ENCODE measurements around the gene PRKCH. TPM values are rescaled to one million over a fixed set of nuclear protein-coding genes. Genes with fewer than 3 reads are reported as not detected.

The PRKCH gene
- total and polyA plus RNA-seq, 9 of the 15 experiments (the other 6 are each of a cell fraction or from before 2014, with no cell fraction given), result 0.61 to 4.4 (median 4.0) TPM

DNA sequence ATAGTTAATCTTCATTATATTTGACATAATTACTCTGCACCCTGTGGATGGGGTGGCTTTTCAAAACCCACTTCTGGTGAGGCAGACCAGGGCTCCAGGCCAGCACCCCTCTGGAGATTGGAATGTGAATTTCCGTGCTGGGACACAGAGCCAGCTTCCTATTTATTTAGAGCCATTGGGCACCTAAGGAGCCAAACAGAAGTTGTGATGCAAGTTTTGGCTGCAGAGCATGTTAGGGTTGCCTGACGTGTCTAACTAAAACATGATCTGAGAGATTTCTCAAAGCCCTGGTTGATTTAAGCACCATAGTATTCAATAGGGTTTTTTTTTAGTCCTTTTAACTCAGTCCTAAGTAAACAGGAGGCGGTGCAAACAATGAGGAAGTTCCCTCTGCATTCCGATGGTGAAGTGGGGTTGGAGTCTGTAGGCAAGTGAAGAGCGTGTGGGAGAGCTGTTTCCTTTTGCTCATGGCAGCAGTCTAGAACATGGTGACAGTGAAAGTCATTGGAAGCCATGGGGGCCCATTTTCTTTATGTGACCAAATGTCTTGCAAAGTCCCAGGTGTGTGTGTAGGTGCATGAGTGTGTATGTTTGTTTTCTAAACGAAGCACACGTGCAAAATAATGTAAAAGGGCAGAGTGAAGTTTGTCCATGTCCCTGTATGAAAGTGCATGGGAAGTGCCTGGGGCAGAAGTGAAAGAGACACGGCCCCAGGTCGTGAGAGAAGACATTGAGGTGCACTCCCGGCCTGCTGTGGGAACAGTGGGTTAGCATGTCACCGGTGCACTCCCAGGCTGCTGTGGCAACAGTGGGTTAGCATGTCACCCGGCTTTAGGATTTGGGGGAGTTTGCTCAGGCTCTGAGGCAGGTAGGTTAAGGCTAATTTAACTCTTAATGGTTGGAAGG lies 117.7 kb downstream of the PRKCH start:
- TF ChIP-seq FOXA3 (CRISPR knock-in tag; conservative IDR thresholded peaks at IDR 0.05 in 1 of 2, IDR thresholded peaks at IDR 0.05 in 1 of 2), result peak in 1 of 2 experiments; percentile 69; a peak in 2 of 4 replicates
- TF ChIP-seq ZNF77 (CRISPR knock-in tag; IDR thresholded peaks at IDR 0.05), result no peak
- no peak for TF ChIP-seq SUPT5H (IDR thresholded peaks at IDR 0.05)
- TF ChIP-seq, protein P1, sequence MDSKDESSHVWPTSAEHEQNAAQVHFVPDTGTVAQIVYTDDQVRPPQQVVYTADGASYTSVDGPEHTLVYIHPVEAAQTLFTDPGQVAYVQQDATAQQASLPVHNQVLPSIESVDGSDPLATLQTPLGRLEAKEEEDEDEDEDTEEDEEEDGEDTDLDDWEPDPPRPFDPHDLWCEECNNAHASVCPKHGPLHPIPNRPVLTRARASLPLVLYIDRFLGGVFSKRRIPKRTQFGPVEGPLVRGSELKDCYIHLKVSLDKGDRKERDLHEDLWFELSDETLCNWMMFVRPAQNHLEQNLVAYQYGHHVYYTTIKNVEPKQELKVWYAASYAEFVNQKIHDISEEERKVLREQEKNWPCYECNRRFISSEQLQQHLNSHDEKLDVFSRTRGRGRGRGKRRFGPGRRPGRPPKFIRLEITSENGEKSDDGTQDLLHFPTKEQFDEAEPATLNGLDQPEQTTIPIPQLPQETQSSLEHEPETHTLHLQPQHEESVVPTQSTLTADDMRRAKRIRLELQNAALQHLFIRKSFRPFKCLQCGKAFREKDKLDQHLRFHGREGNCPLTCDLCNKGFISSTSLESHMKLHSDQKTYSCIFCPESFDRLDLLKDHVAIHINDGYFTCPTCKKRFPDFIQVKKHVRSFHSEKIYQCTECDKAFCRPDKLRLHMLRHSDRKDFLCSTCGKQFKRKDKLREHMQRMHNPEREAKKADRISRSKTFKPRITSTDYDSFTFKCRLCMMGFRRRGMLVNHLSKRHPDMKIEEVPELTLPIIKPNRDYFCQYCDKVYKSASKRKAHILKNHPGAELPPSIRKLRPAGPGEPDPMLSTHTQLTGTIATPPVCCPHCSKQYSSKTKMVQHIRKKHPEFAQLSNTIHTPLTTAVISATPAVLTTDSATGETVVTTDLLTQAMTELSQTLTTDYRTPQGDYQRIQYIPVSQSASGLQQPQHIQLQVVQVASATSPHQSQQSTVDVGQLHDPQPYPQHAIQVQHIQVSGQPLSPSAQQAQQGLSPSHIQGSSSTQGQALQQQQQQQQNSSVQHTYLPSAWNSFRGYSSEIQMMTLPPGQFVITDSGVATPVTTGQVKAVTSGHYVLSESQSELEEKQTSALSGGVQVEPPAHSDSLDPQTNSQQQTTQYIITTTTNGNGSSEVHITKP (IDR thresholded peaks at IDR 0.05; ENCODE audit: partially characterized antibody), result peak; percentile 53
- no peak for TF ChIP-seq KLF10 (CRISPR knock-in tag; IDR thresholded peaks at IDR 0.05)
- 12% methylated on average over 11 of the region's 12 CpGs for WGBS (ENCODE audit: insufficient coverage, low coverage, missing lambda C conversion rate)
- FAIRE-seq (no peak), DNase-seq (ENCODE audit: extremely low read depth in 1 of 4, low spot score in 3 of 4) (peak in 1 of 4 experiments; percentile 10), ATAC-seq (peak; percentile 70)
- in situ Hi-C loops (cut with MboI), result no loop called here
- peak overlapping the region; percentile 55 for H2AFZ ChIP-seq (ENCODE audit: low read depth, low read length)
- POLR2A ChIA-PET, result interaction anchor here (0.5 kb wide), 1 partner anchor 857 kb away, joined by 3 read pairs; no protein-coding TSS in a partner anchor
- 0 out of 4 replicates have a peak overlapping the region, but pooled peaks of 1 of the 2 experiments have one; percentile 36 for H3K9ac ChIP-seq (ENCODE audit: insufficient read depth in 1 of 2, low read depth in 2 of 2, low read length in 2 of 2)
- H3K4me2 ChIP-seq (ENCODE audit: insufficient read depth, low read length), result peak overlapping the region; percentile 44; the same call in 1 of the 2 replicates
- H3K4me3 ChIP-seq, result no peak overlapping the region
- H3K9me3 ChIP-seq (replicated peaks; ENCODE audit: control insufficient read depth, insufficient read depth, low read depth, low read length), result no peaks in the 10 kb centered on the region
- H3K79me2 ChIP-seq (ENCODE audit: control insufficient read depth, insufficient read depth, low read length), result no peaks in the 10 kb centered on the region
- no peaks in the 10 kb centered on the region for H4K20me1 ChIP-seq (replicated peaks; ENCODE audit: control insufficient read depth, insufficient read depth, low read length)
- no peaks in the 10 kb centered on the region for H3K27me3 ChIP-seq (ENCODE audit: control insufficient read depth in 2 of 2, insufficient read depth in 2 of 2, low read length in 2 of 2)
- intact Hi-C loops (cut with micrococcal nuclease), result no loop called here
- H3K9me1 ChIP-seq (ENCODE audit: control insufficient read depth, insufficient read depth, low read length), result no peaks in the 10 kb centered on the region
- BruUV-seq (replicated peaks), result no TSS peak
- H3K27ac ChIP-seq (ENCODE audit: extremely low read depth, low read depth, low read length), result no peak overlapping the region
- no peaks in the 10 kb centered on the region; a peak in 1 of 5 replicates for H3K4me1 ChIP-seq (replicated peaks in 1 of 2; ENCODE audit: control insufficient read depth in 2 of 2, insufficient read depth in 2 of 2, low read length in 2 of 2)
- CTCF ChIA-PET (ENCODE audit: low intra/inter-chr PET ratio), result no interaction called here
- no peaks in the 10 kb centered on the region for H3K36me3 ChIP-seq (ENCODE audit: control insufficient read depth, insufficient read depth, low read length)
